ENCODE results near the gene PXDN. TPM values are rescaled to one million over a fixed set of nuclear protein-coding genes. Genes with fewer than 3 reads are reported as not detected.
A peak's percentile ranks its signal among the peaks of the same experiment; 100 is the strongest.

The PXDN gene
- total RNA-seq, 6 experiments from 2014 or later: 283 to 403 (median 323) TPM

GRCh38 chr2:1791006-1791605, 46.8 kb upstream of the PXDN start:
- peaks cover 8% of the 10 kb centered on the region for H3K27me3 Mint-ChIP-seq (ENCODE audit: insufficient read depth)
- H3K27ac Mint-ChIP-seq: no peak overlapping the region; the same call in 1 of the 2 replicates
- no peak for TF ChIP-seq CTCF (IDR thresholded peaks at IDR 0.05)
- H3K4me3 Mint-ChIP-seq: no peak overlapping the region
- H3K9me3 Mint-ChIP-seq: no peaks in the 10 kb centered on the region
- DNase-seq: no peak
- no peaks in the 10 kb centered on the region for H3K36me3 Mint-ChIP-seq (ENCODE audit: low read depth)
- H3K4me1 Mint-ChIP-seq (ENCODE audit: low read depth): peaks cover 31% of the 10 kb centered on the region

- no peaks in the 10 kb centered on the region for H3K9me3 Mint-ChIP-seq
- no peak for TF ChIP-seq CTCF (IDR thresholded peaks at IDR 0.05)
- H3K4me1 Mint-ChIP-seq (ENCODE audit: low read depth): peaks cover 25% of the 10 kb centered on the region
- no peak overlapping the region for H3K4me3 Mint-ChIP-seq
- no peak overlapping the region for H3K27ac Mint-ChIP-seq
- H3K27me3 Mint-ChIP-seq (ENCODE audit: insufficient read depth): peaks cover 4% of the 10 kb centered on the region
- DNase-seq: no peak
- H3K36me3 Mint-ChIP-seq (ENCODE audit: low read depth): no peaks in the 10 kb centered on the region
Observed at GRCh38 chr2:1790473-1790872, 46.2 kb upstream of the PXDN start.

- Mint-ChIP-seq H3K4me3 (no peak overlapping the region), H3K36me3 (ENCODE audit: low read depth) (no peaks in the 10 kb centered on the region), H3K4me1 (ENCODE audit: low read depth) (peaks cover 25% of the 10 kb centered on the region), H3K9me3 (no peaks in the 10 kb centered on the region), H3K27me3 (ENCODE audit: insufficient read depth) (peaks cover 4% of the 10 kb centered on the region), H3K27ac (no peak overlapping the region)
- no peak for DNase-seq
- peak; percentile 52 for TF ChIP-seq CTCF (IDR thresholded peaks at IDR 0.05)
Observed at GRCh38 chr2:1789610-1790009, 45.3 kb upstream of the PXDN start.

- no peak for TF ChIP-seq CTCF (IDR thresholded peaks at IDR 0.05)
- peaks cover 4% of the 10 kb centered on the region for H3K27me3 Mint-ChIP-seq (ENCODE audit: insufficient read depth)
- no peak for DNase-seq
- H3K9me3 Mint-ChIP-seq: no peaks in the 10 kb centered on the region
- no peak overlapping the region for H3K27ac Mint-ChIP-seq
- H3K36me3 Mint-ChIP-seq (ENCODE audit: low read depth): no peaks in the 10 kb centered on the region
- H3K4me1 Mint-ChIP-seq (ENCODE audit: low read depth): peaks cover 25% of the 10 kb centered on the region
- no peak overlapping the region for H3K4me3 Mint-ChIP-seq
Observed at GRCh38 chr2:1788478-1788959, 44.2 kb upstream of the PXDN start.

GRCh38 chr2:1787755-1788477, 43.6 kb upstream of the PXDN start:
- H3K4me1 Mint-ChIP-seq (ENCODE audit: low read depth): peaks cover 25% of the 10 kb centered on the region
- TF ChIP-seq CTCF (IDR thresholded peaks at IDR 0.05): no peak
- no peaks in the 10 kb centered on the region for H3K9me3 Mint-ChIP-seq
- H3K4me3 Mint-ChIP-seq: no peak overlapping the region
- H3K36me3 Mint-ChIP-seq (ENCODE audit: low read depth): no peaks in the 10 kb centered on the region
- no peak for DNase-seq
- peaks cover 4% of the 10 kb centered on the region for H3K27me3 Mint-ChIP-seq (ENCODE audit: insufficient read depth)
- no peak overlapping the region for H3K27ac Mint-ChIP-seq

Data from HFFc6 (cell line).